Measurements from ENCODE around the gene AKAP7. TPM values are rescaled to one million over a fixed set of nuclear protein-coding genes. Genes with fewer than 3 reads are reported as not detected.

Gene AKAP7
- polyA plus RNA-seq, 1 donor from 2014 or later = 1.6 TPM

DNA sequence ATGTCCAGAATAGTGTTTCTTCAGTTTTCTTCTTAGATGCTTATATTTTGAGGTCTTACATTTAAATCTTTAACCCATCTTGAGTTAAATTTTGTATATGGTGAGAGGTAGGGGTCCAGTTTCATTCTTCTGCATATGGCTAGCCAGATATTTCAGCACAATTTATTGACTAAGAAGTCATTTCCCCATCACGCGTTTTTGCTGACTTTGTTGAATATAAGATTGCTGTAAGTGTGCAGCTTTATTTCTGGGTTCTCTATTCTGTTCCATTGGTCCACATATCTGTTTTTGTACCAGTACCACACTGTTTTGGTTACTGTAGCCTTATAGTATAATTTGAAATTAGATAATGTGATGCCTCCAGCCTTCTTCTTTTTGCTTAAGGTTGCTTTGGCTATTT is 179.6 kb downstream of the AKAP7 start:
- no peaks in the 10 kb centered on the region for H3K9me3 ChIP-seq (ENCODE audit: low read length)
- no peaks in the 10 kb centered on the region for H3K36me3 ChIP-seq (ENCODE audit: insufficient read depth, low read length)
- no peaks in the 10 kb centered on the region for H4K20me1 ChIP-seq (ENCODE audit: insufficient read depth)
- TF ChIP-seq EP300 (conservative IDR thresholded peaks at IDR 0.05; ENCODE audit: poor library complexity, severe bottlenecking) = no peak
- TF ChIP-seq, protein P1, sequence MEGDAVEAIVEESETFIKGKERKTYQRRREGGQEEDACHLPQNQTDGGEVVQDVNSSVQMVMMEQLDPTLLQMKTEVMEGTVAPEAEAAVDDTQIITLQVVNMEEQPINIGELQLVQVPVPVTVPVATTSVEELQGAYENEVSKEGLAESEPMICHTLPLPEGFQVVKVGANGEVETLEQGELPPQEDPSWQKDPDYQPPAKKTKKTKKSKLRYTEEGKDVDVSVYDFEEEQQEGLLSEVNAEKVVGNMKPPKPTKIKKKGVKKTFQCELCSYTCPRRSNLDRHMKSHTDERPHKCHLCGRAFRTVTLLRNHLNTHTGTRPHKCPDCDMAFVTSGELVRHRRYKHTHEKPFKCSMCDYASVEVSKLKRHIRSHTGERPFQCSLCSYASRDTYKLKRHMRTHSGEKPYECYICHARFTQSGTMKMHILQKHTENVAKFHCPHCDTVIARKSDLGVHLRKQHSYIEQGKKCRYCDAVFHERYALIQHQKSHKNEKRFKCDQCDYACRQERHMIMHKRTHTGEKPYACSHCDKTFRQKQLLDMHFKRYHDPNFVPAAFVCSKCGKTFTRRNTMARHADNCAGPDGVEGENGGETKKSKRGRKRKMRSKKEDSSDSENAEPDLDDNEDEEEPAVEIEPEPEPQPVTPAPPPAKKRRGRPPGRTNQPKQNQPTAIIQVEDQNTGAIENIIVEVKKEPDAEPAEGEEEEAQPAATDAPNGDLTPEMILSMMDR (IDR thresholded peaks at IDR 0.05; ENCODE audit: poor library complexity, severe bottlenecking) = no peak
- TF ChIP-seq POLR2AphosphoS5 (IDR thresholded peaks at IDR 0.05) = no peak
- TF ChIP-seq SMC3 (conservative IDR thresholded peaks at IDR 0.05; ENCODE audit: poor library complexity) = no peak
- no peak for TF ChIP-seq RAD21 (conservative IDR thresholded peaks at IDR 0.05)
- TF ChIP-seq EZH2 (IDR thresholded peaks at IDR 0.05; ENCODE audit: borderline replicate concordance, insufficient read depth, low read length, poor library complexity, severe bottlenecking) = no peak
- TF ChIP-seq TAF1 (IDR thresholded peaks at IDR 0.05; ENCODE audit: low read depth) = no peak
- no peaks in the 10 kb centered on the region for H3K79me2 ChIP-seq (replicated peaks; ENCODE audit: insufficient read depth, low read length)
- H3K27ac ChIP-seq (ENCODE audit: low read length) = no peak overlapping the region
- H3F3A ChIP-seq (ENCODE audit: insufficient read depth, low read length, poor library complexity, severe bottlenecking) = no peaks in the 10 kb centered on the region
- H3K9me2 ChIP-seq (ENCODE audit: insufficient read depth, low read length) = no peaks in the 10 kb centered on the region
- no peak overlapping the region for H2AFZ ChIP-seq (ENCODE audit: low read depth, low read length)
- H3K9ac ChIP-seq (ENCODE audit: low read length) = no peak overlapping the region
- no peaks in the 10 kb centered on the region for H3K27me3 ChIP-seq (ENCODE audit: insufficient read depth, low read depth, low read length)
- no peak overlapping the region for H3K4me3 ChIP-seq (ENCODE audit: low read length)
- H3K4me2 ChIP-seq (ENCODE audit: low read length) = no peak overlapping the region

DNA sequence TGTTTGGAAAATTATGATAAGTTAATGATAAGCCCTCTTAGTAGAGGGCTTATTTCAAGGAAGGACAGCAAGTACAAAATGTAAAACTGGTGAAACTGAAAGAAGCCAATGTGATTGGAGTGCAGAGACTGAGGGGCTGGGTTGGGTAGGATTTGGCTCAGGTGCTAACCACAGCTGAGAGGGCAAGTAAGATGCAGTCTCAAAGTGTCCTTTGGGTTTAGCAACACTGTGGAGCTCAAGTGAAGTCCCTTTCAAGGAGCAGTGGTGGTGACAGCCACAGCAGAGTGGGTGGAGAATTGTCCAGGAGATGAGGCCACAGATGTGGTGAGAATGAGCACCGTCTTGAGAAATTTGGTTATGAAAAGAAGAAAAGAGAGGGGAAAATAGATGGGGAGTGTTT is 181.4 kb downstream of the AKAP7 start:
- Histone ChIP-seq H4K20me1 (ENCODE audit: insufficient read depth) (no peaks in the 10 kb centered on the region), H3K79me2 (replicated peaks; ENCODE audit: insufficient read depth, low read length) (no peaks in the 10 kb centered on the region), H3K9me3 (ENCODE audit: low read length) (no peaks in the 10 kb centered on the region), H3K27me3 (ENCODE audit: insufficient read depth, low read depth, low read length) (no peaks in the 10 kb centered on the region), H3K27ac (ENCODE audit: low read length) (no peak overlapping the region), H3K4me2 (ENCODE audit: low read length) (no peak overlapping the region), H3K36me3 (ENCODE audit: insufficient read depth, low read length) (no peaks in the 10 kb centered on the region), H2AFZ (ENCODE audit: low read depth, low read length) (no peak overlapping the region), H3K9ac (ENCODE audit: low read length) (no peak overlapping the region), H3F3A (ENCODE audit: insufficient read depth, low read length, poor library complexity, severe bottlenecking) (no peaks in the 10 kb centered on the region), H3K4me3 (ENCODE audit: low read length) (no peak overlapping the region), H3K9me2 (ENCODE audit: insufficient read depth, low read length) (no peaks in the 10 kb centered on the region)
- TF ChIP-seq, protein P2, sequence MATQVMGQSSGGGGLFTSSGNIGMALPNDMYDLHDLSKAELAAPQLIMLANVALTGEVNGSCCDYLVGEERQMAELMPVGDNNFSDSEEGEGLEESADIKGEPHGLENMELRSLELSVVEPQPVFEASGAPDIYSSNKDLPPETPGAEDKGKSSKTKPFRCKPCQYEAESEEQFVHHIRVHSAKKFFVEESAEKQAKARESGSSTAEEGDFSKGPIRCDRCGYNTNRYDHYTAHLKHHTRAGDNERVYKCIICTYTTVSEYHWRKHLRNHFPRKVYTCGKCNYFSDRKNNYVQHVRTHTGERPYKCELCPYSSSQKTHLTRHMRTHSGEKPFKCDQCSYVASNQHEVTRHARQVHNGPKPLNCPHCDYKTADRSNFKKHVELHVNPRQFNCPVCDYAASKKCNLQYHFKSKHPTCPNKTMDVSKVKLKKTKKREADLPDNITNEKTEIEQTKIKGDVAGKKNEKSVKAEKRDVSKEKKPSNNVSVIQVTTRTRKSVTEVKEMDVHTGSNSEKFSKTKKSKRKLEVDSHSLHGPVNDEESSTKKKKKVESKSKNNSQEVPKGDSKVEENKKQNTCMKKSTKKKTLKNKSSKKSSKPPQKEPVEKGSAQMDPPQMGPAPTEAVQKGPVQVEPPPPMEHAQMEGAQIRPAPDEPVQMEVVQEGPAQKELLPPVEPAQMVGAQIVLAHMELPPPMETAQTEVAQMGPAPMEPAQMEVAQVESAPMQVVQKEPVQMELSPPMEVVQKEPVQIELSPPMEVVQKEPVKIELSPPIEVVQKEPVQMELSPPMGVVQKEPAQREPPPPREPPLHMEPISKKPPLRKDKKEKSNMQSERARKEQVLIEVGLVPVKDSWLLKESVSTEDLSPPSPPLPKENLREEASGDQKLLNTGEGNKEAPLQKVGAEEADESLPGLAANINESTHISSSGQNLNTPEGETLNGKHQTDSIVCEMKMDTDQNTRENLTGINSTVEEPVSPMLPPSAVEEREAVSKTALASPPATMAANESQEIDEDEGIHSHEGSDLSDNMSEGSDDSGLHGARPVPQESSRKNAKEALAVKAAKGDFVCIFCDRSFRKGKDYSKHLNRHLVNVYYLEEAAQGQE (IDR thresholded peaks at IDR 0.05; ENCODE audit: borderline replicate concordance) = no peak
- no peak for TF ChIP-seq SMC3 (conservative IDR thresholded peaks at IDR 0.05; ENCODE audit: poor library complexity)

GRCh38 chr6:131317516-131317915 is 182.2 kb downstream of the AKAP7 start:
- Histone ChIP-seq H3K4me2 (ENCODE audit: low read length) (no peak overlapping the region), H3K4me3 (ENCODE audit: low read length) (no peak overlapping the region), H3F3A (ENCODE audit: insufficient read depth, low read length, poor library complexity, severe bottlenecking) (no peaks in the 10 kb centered on the region), H3K9me3 (ENCODE audit: low read length) (no peaks in the 10 kb centered on the region), H2AFZ (ENCODE audit: low read depth, low read length) (no peak overlapping the region), H3K79me2 (replicated peaks; ENCODE audit: insufficient read depth, low read length) (no peaks in the 10 kb centered on the region), H3K27ac (ENCODE audit: low read length) (no peak overlapping the region), H3K9me2 (ENCODE audit: insufficient read depth, low read length) (no peaks in the 10 kb centered on the region), H3K27me3 (ENCODE audit: insufficient read depth, low read depth, low read length) (no peaks in the 10 kb centered on the region), H4K20me1 (ENCODE audit: insufficient read depth) (no peaks in the 10 kb centered on the region), H3K9ac (ENCODE audit: low read length) (no peak overlapping the region), H3K36me3 (ENCODE audit: insufficient read depth, low read length) (no peaks in the 10 kb centered on the region)
- no peak for TF ChIP-seq SMC3 (conservative IDR thresholded peaks at IDR 0.05; ENCODE audit: poor library complexity)
- no peak for TF ChIP-seq EZH2 (IDR thresholded peaks at IDR 0.05; ENCODE audit: borderline replicate concordance, insufficient read depth, low read length, poor library complexity, severe bottlenecking)
- TF ChIP-seq, protein P1 (IDR thresholded peaks at IDR 0.05; ENCODE audit: poor library complexity, severe bottlenecking) = no peak
- no peak for TF ChIP-seq TAF1 (IDR thresholded peaks at IDR 0.05; ENCODE audit: low read depth)
- TF ChIP-seq, protein P2 (IDR thresholded peaks at IDR 0.05; ENCODE audit: borderline replicate concordance) = no peak
- TF ChIP-seq MXI1 (conservative IDR thresholded peaks at IDR 0.05; ENCODE audit: poor library complexity, severe bottlenecking) = no peak
- TF ChIP-seq EP300 (conservative IDR thresholded peaks at IDR 0.05; ENCODE audit: poor library complexity, severe bottlenecking) = no peak

All from neural cell (in vitro differentiated cells).